Testis (tissue), 3 donors: ENCODE measurements around the gene DHRS3. TPM values are rescaled to one million over a fixed set of nuclear protein-coding genes. Genes with fewer than 3 reads are reported as not detected.

Source experiments
- DNase-seq: peaks from one replicate; pipeline ENCODE4 v3.0.0-alpha.2; 2019
- H3K27ac ChIP-seq, 2 donors: fragments of 200-600 bp; sonication (generic); one replicate each; pipeline ENCODE4 v1.5.1; 2019
- H3K27me3 ChIP-seq: fragments of 200-600 bp; sonication (generic); one replicate; pipeline ENCODE4 v1.5.1; 2019
- H3K36me3 ChIP-seq: fragments of 200-600 bp; sonication (generic); one replicate; pipeline ENCODE4 v1.5.1; 2017; ENCODE audit warnings: low read depth; ENCODE audit errors: missing control alignments
- H3K4me1 ChIP-seq: fragments of 200-600 bp; sonication (generic); one replicate; pipeline ENCODE4 v1.5.1; 2019
- H3K4me3 ChIP-seq, 2 donors: fragments of 200-600 bp; sonication (generic); one replicate each; pipeline ENCODE4 v1.5.1; 2017 to 2019
- H3K9me3 ChIP-seq: fragments of 200-600 bp; sonication (generic); one replicate; pipeline ENCODE4 v1.5.1; 2017
- POLR2A ChIP-seq: fragments of 450-650 bp; IDR thresholded peaks from one replicate; pipeline ENCODE4 v1.6.1; 2017; ENCODE audit warnings: antibody characterized with exemption, mild to moderate bottlenecking, moderate library complexity
- WGBS, 2 donors: methylation state at CpG; one replicate each; pipeline ENCODE4 v1.1.5; 2018; 5-methylcytosine and 5-hydroxymethylcytosine counted together
- intact Hi-C: fragments of 100-400 bp; cut with DNase I; formaldehyde crosslinking; loops from one replicate; pipeline ENCODE4 v1.15.1; 2023; ENCODE audit warnings: low total_unique reads
- polyA plus RNA-seq: library from polyadenylated mRNA; stranded (reverse); fragments of 350-450 nt; fragmentation: Illumina TruSeq; extraction: RNeasy Lipid Tissue Mini Kit (QIAGEN cat#74804); gene quantifications from one replicate; pipeline ENCODE4 v1.2.3, GENCODE V29; 2014; ENCODE audit warnings: low read depth, low replicate concordance; ENCODE audit not compliant: insufficient read depth
- total RNA-seq, 2 donors: library from RNA; depleted of rRNA; stranded (reverse); fragments of >200 nt; gene quantifications; one replicate each; pipeline ENCODE4 v1.2.3, GENCODE V29; 2016
- TF ChIP-seq, protein P1 (sequence below), 3 experiments: fragments of 450-650 bp in 2 of 3; fragments of 200-600 bp in 1 of 3; sonication (generic) in 1 of 3; IDR thresholded peaks; one replicate each; pipeline ENCODE4 v1.5.1; 2016 to 2019; ENCODE audit warnings: antibody characterized with exemption in 3 of 3, mild to moderate bottlenecking in 2 of 3, moderate library complexity in 1 of 3

DHRS3 gene
- total and polyA plus RNA-seq, 3 donors from 2014 or later: 27.1 to 38.7 (median 30.2) TPM

DNA sequence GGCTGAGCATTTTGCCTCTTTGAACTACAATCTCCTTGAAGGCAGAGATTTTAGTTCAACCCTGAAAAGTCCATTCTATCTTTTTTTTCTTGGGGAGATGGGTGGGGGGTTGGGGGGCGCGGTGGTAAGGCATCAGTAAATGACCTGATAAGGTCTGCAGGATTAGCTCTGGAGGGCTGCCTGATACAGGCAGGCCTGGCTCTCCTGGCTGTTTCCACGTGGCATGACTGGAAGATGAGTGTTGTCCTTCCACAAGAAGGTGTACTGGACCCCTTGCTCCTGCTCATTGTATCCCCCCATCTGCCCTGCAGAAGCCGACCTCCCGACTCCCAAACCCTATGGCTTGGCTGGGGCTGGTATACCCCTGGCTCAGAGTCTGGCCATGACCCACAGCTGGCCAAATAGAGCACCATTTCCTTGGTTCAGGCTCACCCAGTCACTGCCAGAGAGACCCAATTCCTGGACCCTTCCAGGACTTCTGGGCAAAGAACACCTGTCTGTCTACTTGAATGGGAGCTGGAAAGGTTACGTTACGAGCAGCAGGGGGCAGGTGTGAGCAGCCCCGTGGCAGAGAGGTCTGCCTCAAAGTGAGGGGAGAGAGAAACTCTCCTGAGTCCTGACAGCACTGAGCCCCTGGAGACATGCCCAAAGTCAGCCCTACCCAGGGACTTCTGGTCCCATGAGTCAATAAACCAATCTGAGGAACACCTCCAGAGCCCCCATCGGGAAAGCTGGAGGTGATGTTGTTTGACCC lies 17.0 kb downstream of the DHRS3 start:
- intact Hi-C loops: no loop called here
- no peaks in the 10 kb centered on the region for H3K27me3 ChIP-seq
- H3K4me1 ChIP-seq: peaks cover 5% of the 10 kb centered on the region
- H3K27ac ChIP-seq: no peak overlapping the region
- H3K9me3 ChIP-seq: no peaks in the 10 kb centered on the region
- no peak overlapping the region for H3K4me3 ChIP-seq
- no peak for DNase-seq
- WGBS, 2 donors: 75 to 80% methylated on average over 7 to 9 of the region's 9 CpGs
- TF ChIP-seq POLR2A: no peak
- TF ChIP-seq, protein P1, sequence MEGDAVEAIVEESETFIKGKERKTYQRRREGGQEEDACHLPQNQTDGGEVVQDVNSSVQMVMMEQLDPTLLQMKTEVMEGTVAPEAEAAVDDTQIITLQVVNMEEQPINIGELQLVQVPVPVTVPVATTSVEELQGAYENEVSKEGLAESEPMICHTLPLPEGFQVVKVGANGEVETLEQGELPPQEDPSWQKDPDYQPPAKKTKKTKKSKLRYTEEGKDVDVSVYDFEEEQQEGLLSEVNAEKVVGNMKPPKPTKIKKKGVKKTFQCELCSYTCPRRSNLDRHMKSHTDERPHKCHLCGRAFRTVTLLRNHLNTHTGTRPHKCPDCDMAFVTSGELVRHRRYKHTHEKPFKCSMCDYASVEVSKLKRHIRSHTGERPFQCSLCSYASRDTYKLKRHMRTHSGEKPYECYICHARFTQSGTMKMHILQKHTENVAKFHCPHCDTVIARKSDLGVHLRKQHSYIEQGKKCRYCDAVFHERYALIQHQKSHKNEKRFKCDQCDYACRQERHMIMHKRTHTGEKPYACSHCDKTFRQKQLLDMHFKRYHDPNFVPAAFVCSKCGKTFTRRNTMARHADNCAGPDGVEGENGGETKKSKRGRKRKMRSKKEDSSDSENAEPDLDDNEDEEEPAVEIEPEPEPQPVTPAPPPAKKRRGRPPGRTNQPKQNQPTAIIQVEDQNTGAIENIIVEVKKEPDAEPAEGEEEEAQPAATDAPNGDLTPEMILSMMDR (IDR thresholded peaks at IDR 0.05): peak in 2 of 3 experiments; percentile 10 to 12
- H3K36me3 ChIP-seq: no peaks in the 10 kb centered on the region

DNA sequence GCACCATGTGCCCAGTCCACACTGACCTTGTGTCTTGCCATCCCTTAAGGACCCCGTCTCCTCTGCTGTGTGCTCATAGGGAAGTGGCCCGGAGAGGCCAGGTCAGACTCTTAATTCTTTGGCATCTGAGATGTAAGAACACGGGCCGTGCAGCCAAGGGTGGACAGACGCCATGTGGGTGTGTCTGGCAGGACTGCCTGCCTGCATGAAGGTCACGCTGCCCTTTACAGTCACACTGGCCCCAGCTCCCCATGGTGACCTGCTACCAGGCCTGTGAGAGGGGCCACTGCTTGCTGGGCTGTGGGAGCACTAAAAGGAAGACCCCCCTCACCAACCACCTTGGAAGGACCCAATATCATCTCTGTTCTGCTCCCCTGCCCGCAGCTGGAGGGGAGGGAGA lies 17.7 kb downstream of the DHRS3 start:
- no peaks in the 10 kb centered on the region for H3K27me3 ChIP-seq
- H3K4me3 ChIP-seq: no peak overlapping the region
- 44 to 73% methylated on average over 3 to 7 of the region's 7 CpGs for WGBS, 2 donors
- TF ChIP-seq, protein P1 (IDR thresholded peaks at IDR 0.05): no peak
- TF ChIP-seq POLR2A: no peak
- intact Hi-C loops: no loop called here
- H3K9me3 ChIP-seq: no peaks in the 10 kb centered on the region
- H3K27ac ChIP-seq: no peak overlapping the region
- H3K36me3 ChIP-seq: no peaks in the 10 kb centered on the region
- DNase-seq: peak; percentile 58
- peaks cover 12% of the 10 kb centered on the region for H3K4me1 ChIP-seq

DNA sequence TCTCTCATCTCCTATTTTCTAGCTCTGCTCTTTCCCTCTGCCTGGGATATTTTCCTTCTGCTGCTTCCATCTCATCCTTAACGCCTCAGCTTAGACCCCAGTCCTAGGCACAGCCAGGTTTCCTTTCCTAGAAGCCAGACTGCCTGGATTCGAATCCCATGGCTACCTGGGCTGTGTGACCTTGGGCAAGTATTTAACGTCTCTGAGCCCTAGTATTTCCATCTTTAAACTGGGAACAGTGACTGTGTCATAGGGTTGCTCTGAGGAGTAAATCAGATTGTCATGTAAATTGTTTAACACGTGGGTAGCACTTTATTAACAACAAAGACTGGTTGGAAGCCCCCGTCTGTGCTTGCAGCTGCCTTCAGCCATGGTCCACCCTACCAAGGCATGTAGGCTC lies 18.4 kb downstream of the DHRS3 start:
- H3K27me3 ChIP-seq: no peaks in the 10 kb centered on the region
- WGBS, 2 donors: 68 to 84% methylated on average over 5 of the region's 5 CpGs
- H3K27ac ChIP-seq: no peak overlapping the region
- H3K4me3 ChIP-seq: no peak overlapping the region
- DNase-seq: no peak
- no peaks in the 10 kb centered on the region for H3K36me3 ChIP-seq
- TF ChIP-seq POLR2A: no peak
- TF ChIP-seq, protein P1 (IDR thresholded peaks at IDR 0.05): no peak
- H3K4me1 ChIP-seq: peaks cover 17% of the 10 kb centered on the region
- no peaks in the 10 kb centered on the region for H3K9me3 ChIP-seq
- intact Hi-C loops: no loop called here

DNA sequence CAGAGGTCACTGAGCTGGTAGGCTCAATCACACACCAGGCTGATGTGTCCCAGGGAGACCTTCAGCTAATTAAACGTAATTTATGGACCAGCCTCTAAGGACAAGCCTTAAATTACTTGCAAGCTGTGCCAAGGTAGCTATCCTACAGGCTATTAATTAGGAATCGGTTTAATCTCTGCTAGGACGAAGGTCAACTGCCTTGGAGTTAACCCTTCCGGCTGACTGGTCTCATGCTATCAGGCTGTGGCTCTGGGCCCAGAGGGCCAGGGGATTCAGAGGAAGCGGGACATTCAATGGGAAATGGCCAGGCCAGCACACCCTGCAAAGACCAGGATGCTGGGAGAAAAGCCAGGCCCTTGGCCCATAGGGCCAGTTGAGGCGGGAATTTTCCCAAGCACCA lies 19.0 kb downstream of the DHRS3 start:
- Histone ChIP-seq H3K27ac (no peak overlapping the region), H3K9me3 (no peaks in the 10 kb centered on the region), H3K36me3 (no peaks in the 10 kb centered on the region), H3K4me1 (peaks cover 17% of the 10 kb centered on the region), H3K4me3 (no peak overlapping the region), H3K27me3 (no peaks in the 10 kb centered on the region)
- no peak for DNase-seq
- no peak for TF ChIP-seq POLR2A
- TF ChIP-seq, protein P1 (IDR thresholded peaks at IDR 0.05): no peak
- 69 to 78% methylated on average over 5 to 6 of the region's 6 CpGs for WGBS, 2 donors
- intact Hi-C loops: no loop called here

- Histone ChIP-seq H3K4me1 (peaks cover 17% of the 10 kb centered on the region), H3K4me3 (no peak overlapping the region), H3K9me3 (no peaks in the 10 kb centered on the region), H3K36me3 (no peaks in the 10 kb centered on the region), H3K27ac (no peak overlapping the region), H3K27me3 (no peaks in the 10 kb centered on the region)
- intact Hi-C loops: no loop called here
- no peak for DNase-seq
- WGBS, 2 donors: 65 to 79% methylated on average over 5 to 10 of the region's 10 CpGs
- no peak for TF ChIP-seq POLR2A
- TF ChIP-seq, protein P1 (IDR thresholded peaks at IDR 0.05): no peak
These were observed 20.2 kb downstream of the DHRS3 start for GRCh38 chr1:12597792-12598191.
